H9 (cell line): ENCODE results near the gene C19orf25. TPM values are rescaled to one million over a fixed set of nuclear protein-coding genes. Genes with fewer than 3 reads are reported as not detected.

Source experiments
- DNase-seq: peaks from one replicate; pipeline ENCODE4 v3.0.0-alpha.2; 2017
- H2AFZ ChIP-seq: one replicate; pipeline ENCODE4 v1.6.1; 2013; ENCODE audit warnings: mild to moderate bottlenecking, low read length, control low read depth, moderate library complexity
- H2AK5ac ChIP-seq: 2 replicates; pipeline ENCODE4 v1.6.1; 2013; ENCODE audit warnings: low read length, control low read depth, mixed read lengths; ENCODE audit not compliant: insufficient read length
- H2BK120ac ChIP-seq: one replicate; pipeline ENCODE4 v1.6.1; 2013; ENCODE audit warnings: low read depth, mild to moderate bottlenecking, low read length, control low read depth, inconsistent platforms; ENCODE audit not compliant: poor library complexity, severe bottlenecking
- H2BK12ac ChIP-seq: 2 replicates; pipeline ENCODE4 v1.6.1; 2013; ENCODE audit warnings: low read length, control low read depth, mixed read lengths, low read depth; ENCODE audit not compliant: insufficient read length
- H2BK15ac ChIP-seq: 2 replicates; pipeline ENCODE4 v1.6.1; 2013; ENCODE audit warnings: low read depth, low read length, control low read depth
- H2BK20ac ChIP-seq: one replicate; pipeline ENCODE4 v1.6.1; 2013; ENCODE audit warnings: low read depth, mild to moderate bottlenecking, low read length, control low read depth, inconsistent platforms; ENCODE audit not compliant: poor library complexity, severe bottlenecking
- H2BK5ac ChIP-seq: 2 replicates; pipeline ENCODE4 v1.6.1; 2013; ENCODE audit warnings: low read length, control low read depth, mixed read lengths; ENCODE audit not compliant: insufficient read length
- H3K14ac ChIP-seq: 2 replicates; pipeline ENCODE4 v1.6.1; 2013; ENCODE audit warnings: low read length, control low read depth; ENCODE audit not compliant: insufficient read depth
- H3K18ac ChIP-seq: 2 replicates; pipeline ENCODE4 v1.6.1; 2013; ENCODE audit warnings: low read depth, mild to moderate bottlenecking, mixed read lengths, low read length, control low read depth; ENCODE audit not compliant: insufficient read length
- H3K23ac ChIP-seq: 2 replicates; pipeline ENCODE4 v1.6.1; 2013; ENCODE audit warnings: low read length, control low read depth, mixed read lengths, low read depth; ENCODE audit not compliant: insufficient read length
- H3K23me2 ChIP-seq: 2 replicates; pipeline ENCODE4 v1.6.1; 2013; ENCODE audit warnings: low read depth, mild to moderate bottlenecking, mixed read lengths, low read length, control low read depth; ENCODE audit not compliant: insufficient read length, poor library complexity, severe bottlenecking
- H3K27ac ChIP-seq: 2 replicates; pipeline ENCODE4 v1.5.1; 2013; ENCODE audit warnings: low read length, control low read depth, mixed read lengths, low read depth; ENCODE audit not compliant: insufficient read length
- H3K27me3 ChIP-seq: 2 replicates; pipeline ENCODE4 v1.6.1; 2013; ENCODE audit warnings: low read length, control low read depth, inconsistent platforms; ENCODE audit not compliant: insufficient read depth
- H3K4ac ChIP-seq: 2 replicates; pipeline ENCODE4 v1.6.1; 2013; ENCODE audit warnings: low read depth, mild to moderate bottlenecking, control low read depth, inconsistent platforms, low read length, moderate library complexity
- H3K4me1 ChIP-seq: 2 replicates; pipeline ENCODE4 v1.6.1; 2013; ENCODE audit warnings: low read length, control low read depth, inconsistent platforms; ENCODE audit not compliant: insufficient read depth
- H3K4me2 ChIP-seq: 2 replicates; pipeline ENCODE4 v1.6.1; 2013; ENCODE audit warnings: low read length, control low read depth, mixed read lengths; ENCODE audit not compliant: insufficient read length, insufficient read depth
- H3K56ac ChIP-seq: 2 replicates; pipeline ENCODE4 v1.6.1; 2013; ENCODE audit warnings: low read depth, mild to moderate bottlenecking, mixed read lengths, low read length, control low read depth; ENCODE audit not compliant: insufficient read length
- H3K79me1 ChIP-seq: 2 replicates; pipeline ENCODE4 v1.6.1; 2013; ENCODE audit warnings: low read depth, mild to moderate bottlenecking, moderate library complexity, low read length, control low read depth, inconsistent platforms; ENCODE audit not compliant: insufficient read depth, poor library complexity, severe bottlenecking
- H3K79me2 ChIP-seq: 2 replicates; pipeline ENCODE4 v1.6.1; 2013; ENCODE audit warnings: low read length, control low read depth, inconsistent platforms; ENCODE audit not compliant: insufficient read depth
- H3K9ac ChIP-seq: 2 replicates; pipeline ENCODE4 v1.6.1; 2013; ENCODE audit warnings: low read length, control low read depth, mixed read lengths; ENCODE audit not compliant: insufficient read length; ENCODE audit errors: extremely low read depth
- H3K9me3 ChIP-seq: one replicate; pipeline ENCODE4 v1.6.1; 2013; ENCODE audit warnings: low read depth, low read length, inconsistent platforms; ENCODE audit not compliant: control insufficient read depth
- H3T11ph ChIP-seq: one replicate; pipeline ENCODE4 v1.6.1; 2013; ENCODE audit warnings: mild to moderate bottlenecking, low read length, control low read depth, inconsistent platforms
- H4K20me1 ChIP-seq: one replicate; pipeline ENCODE4 v1.6.1; 2013; ENCODE audit not compliant: control insufficient read depth, insufficient read length, insufficient read depth
- H4K5ac ChIP-seq: 2 replicates; pipeline ENCODE4 v1.6.1; 2013; ENCODE audit warnings: low read depth, mild to moderate bottlenecking, mixed read lengths, low read length, control low read depth; ENCODE audit not compliant: insufficient read length
- H4K8ac ChIP-seq: replicated peaks from 2 replicates; pipeline ENCODE4 v1.6.1; 2013; ENCODE audit warnings: low read length, control low read depth, mixed read lengths, low read depth; ENCODE audit not compliant: insufficient read length
- H4K91ac ChIP-seq: 2 replicates; pipeline ENCODE4 v1.6.1; 2013; ENCODE audit warnings: low read depth, mild to moderate bottlenecking, moderate library complexity, mixed read lengths, low read length, control low read depth; ENCODE audit not compliant: insufficient read length
- H3K27ac Mint-ChIP-seq, 3 experiments: 2 replicates in 2 of 3; 3 replicates in 1 of 3; pipeline ENCODE4 v1.8.0; 2020 to 2021; ENCODE audit warnings: mixed read lengths in 3 of 3, mild to moderate bottlenecking in 1 of 3, moderate library complexity in 1 of 3
- H3K27me3 Mint-ChIP-seq: 2 replicates; pipeline ENCODE4 v1.8.0; 2021; ENCODE audit warnings: low read depth, mild to moderate bottlenecking, moderate library complexity, mixed read lengths
- H3K36me3 Mint-ChIP-seq, 3 experiments: 2 replicates in 2 of 3; 3 replicates in 1 of 3; pipeline ENCODE4 v1.8.0; 2020 to 2021; ENCODE audit warnings: low read depth in 3 of 3, mixed read lengths in 3 of 3; ENCODE audit not compliant: insufficient read depth in 1 of 3
- H3K4me1 Mint-ChIP-seq, 2 experiments: 2 replicates each; pipeline ENCODE4 v1.8.0; 2020; ENCODE audit warnings: mixed read lengths in 2 of 2
- H3K4me3 Mint-ChIP-seq, 2 experiments: 2 replicates in 1 of 2; 3 replicates in 1 of 2; pipeline ENCODE4 v1.8.0; 2020 to 2021; ENCODE audit warnings: mild to moderate bottlenecking in 2 of 2, mixed read lengths in 2 of 2, moderate library complexity in 1 of 2
- H3K9me3 Mint-ChIP-seq, 2 experiments: 2 replicates in 1 of 2; 3 replicates in 1 of 2; pipeline ENCODE4 v1.8.0; 2020; ENCODE audit warnings: mild to moderate bottlenecking in 2 of 2, mixed read lengths in 2 of 2, moderate library complexity in 1 of 2
- CTCF ChIP-seq: fragments of 200-600 bp; sonication (generic); conservative IDR thresholded peaks from 3 replicates; pipeline ENCODE4 v1.8.0; 2021; ENCODE audit warnings: antibody characterized with exemption, mild to moderate bottlenecking
- WGBS: extraction: QIAGEN DNeasy Blood & Tissue Kit; methylation state at CpG from one replicate; pipeline ENCODE4 v1.1.7; 2013; ENCODE audit warnings: missing lambda C conversion rate, low lambda C conversion rate, mixed read lengths; ENCODE audit not compliant: insufficient read length; ENCODE audit errors: extremely low coverage; 5-methylcytosine and 5-hydroxymethylcytosine counted together
- total RNA-seq: library from RNA; stranded (reverse); gene quantifications from 2 replicates; pipeline ENCODE4 v1.2.1, GENCODE V29; 2021

The C19orf25 gene
- total RNA-seq, 1 experiment from 2014 or later = 36.8 TPM

GRCh38 chr19:1445185-1445931 lies 33.7 kb downstream of the C19orf25 start:
- no peaks in the 10 kb centered on the region for H3K4me1 ChIP-seq
- Mint-ChIP-seq H3K36me3 (peaks cover 19 to 29% (median 25%) of the 10 kb centered on the region in 3 experiments), H3K4me3 (peak overlapping the region; percentile 59 to 80), H3K4me1 (peaks cover 4 to 23% of the 10 kb centered on the region in 2 experiments), H3K27me3 (peaks cover 52% of the 10 kb centered on the region), H3K9me3 (no peaks in the 10 kb centered on the region; a peak in 1 of 5 replicates), H3K27ac (no peak overlapping the region)
- H3K4ac ChIP-seq = no peak overlapping the region
- WGBS = no CpG with 5 or more reads among the region's 70 CpGs
- H3K27ac ChIP-seq = no peak overlapping the region
- H2BK12ac ChIP-seq = no peak overlapping the region
- H3K9me3 ChIP-seq = no peaks in the 10 kb centered on the region
- H3K23ac ChIP-seq = no peak overlapping the region
- no peaks in the 10 kb centered on the region for H3K79me2 ChIP-seq
- no peak overlapping the region for H3K9ac ChIP-seq
- H3K14ac ChIP-seq = no peak overlapping the region
- H3K79me1 ChIP-seq = peaks cover 6% of the 10 kb centered on the region
- H4K91ac ChIP-seq = no peak overlapping the region
- H4K20me1 ChIP-seq = no peaks in the 10 kb centered on the region
- H2AK5ac ChIP-seq = no peak overlapping the region
- peak overlapping the region; percentile 6 for H3K4me2 ChIP-seq
- peaks cover 3% of the 10 kb centered on the region for H3K23me2 ChIP-seq
- no peak overlapping the region for H3K18ac ChIP-seq
- no peak overlapping the region for H4K5ac ChIP-seq
- H2AFZ ChIP-seq = no peak overlapping the region
- H3T11ph ChIP-seq = no peak overlapping the region
- H2BK5ac ChIP-seq = no peak overlapping the region
- no peak overlapping the region for H3K56ac ChIP-seq
- H2BK20ac ChIP-seq = no peak overlapping the region
- peak; percentile 75 for DNase-seq
- peak; percentile 97 for TF ChIP-seq CTCF
- H3K27me3 ChIP-seq = peaks cover 16% of the 10 kb centered on the region; the same call in 1 of the 2 replicates
- H2BK15ac ChIP-seq = no peak overlapping the region
- no peak overlapping the region for H2BK120ac ChIP-seq
- H4K8ac ChIP-seq = no peak overlapping the region
